ENCODE results near the gene C16orf96.

C16orf96 gene

GRCh38 chr16:4525634-4526277, 30.4 kb upstream of the C16orf96 start:
- FAIRE-seq = no peak

GRCh38 chr16:4529085-4530060, 26.8 kb upstream of the C16orf96 start:
- no peak for FAIRE-seq

- no peak for FAIRE-seq
These were observed 24.3 kb upstream of the C16orf96 start for GRCh38 chr16:4531811-4532210.

- no peak for FAIRE-seq
These were observed 23.9 kb upstream of the C16orf96 start for GRCh38 chr16:4532238-4532637.

- FAIRE-seq = no peak
These were observed 22.6 kb upstream of the C16orf96 start for GRCh38 chr16:4533490-4533889.

GRCh38 chr16:4534151-4534790, 21.9 kb upstream of the C16orf96 start:
- no peak for FAIRE-seq

GRCh38 chr16:4535627-4536108, 20.5 kb upstream of the C16orf96 start:
- no peak for FAIRE-seq

GRCh38 chr16:4536391-4537106, 19.6 kb upstream of the C16orf96 start:
- FAIRE-seq = no peak

- no peak for FAIRE-seq
These were observed 18.5 kb upstream of the C16orf96 start for GRCh38 chr16:4537376-4538343.

GRCh38 chr16:4538350-4539235, 17.5 kb upstream of the C16orf96 start, which contains the start of gene CDIP1:
CDIP1 (minus strand) TSS chr16:4538773; CDS start chr16:4514130, 24,643 bp downstream.
- peak; percentile 72 for FAIRE-seq

- no peak for FAIRE-seq
These were observed 16.3 kb upstream of the C16orf96 start for GRCh38 chr16:4539716-4540284.

GRCh38 chr16:4544473-4544872, 11.7 kb upstream of the C16orf96 start:
- FAIRE-seq = no peak

- no peak for FAIRE-seq
These were observed 8.0 kb upstream of the C16orf96 start for GRCh38 chr16:4548124-4548523.

GRCh38 chr16:4550591-4550990, 5.5 kb upstream of the C16orf96 start:
- no peak for FAIRE-seq

- no peak for FAIRE-seq
These were observed 3.6 kb upstream of the C16orf96 start for GRCh38 chr16:4552541-4552940.

GRCh38 chr16:4556580-4556979, 440 bp downstream of the C16orf96 start:
- FAIRE-seq = no peak

GRCh38 chr16:4557973-4558372, 1.8 kb downstream of the C16orf96 start:
- FAIRE-seq = no peak

- no peak for FAIRE-seq
These were observed 5.5 kb downstream of the C16orf96 start for GRCh38 chr16:4561596-4561995.

GRCh38 chr16:4564661-4565267, 8.6 kb downstream of the C16orf96 start:
- no peak for FAIRE-seq

Measured in TTC549 (cell line).